Loucy (cell line): ENCODE results near the gene RPS6KA2.

Experiments
- H2AFZ ChIP-seq: fragments of 200-600 bp; sonication (generic); 2 replicates; pipeline ENCODE4 v1.6.0; 2016; ENCODE audit warnings: antibody characterized with exemption, mild to moderate bottlenecking, low read length, moderate library complexity
- H3F3A ChIP-seq: fragments of 200-600 bp; 2 replicates; pipeline ENCODE4 v1.6.0; 2016; ENCODE audit warnings: antibody characterized with exemption, low read depth, mild to moderate bottlenecking
- H3K27me3 ChIP-seq: fragments of 200-600 bp; sonication (generic); 2 replicates; pipeline ENCODE4 v1.6.1; 2014; ENCODE audit warnings: low read length, mild to moderate bottlenecking; ENCODE audit not compliant: insufficient read depth, poor library complexity, severe bottlenecking
- H3K36me3 ChIP-seq: fragments of 200-600 bp; sonication (generic); 2 replicates; pipeline ENCODE4 v1.6.1; 2016; ENCODE audit warnings: low read length; ENCODE audit not compliant: insufficient read depth
- H3K4me1 ChIP-seq: fragments of 200-600 bp; sonication (generic); 2 replicates; pipeline ENCODE4 v1.5.1; 2014; ENCODE audit warnings: low read length, mild to moderate bottlenecking; ENCODE audit not compliant: insufficient read depth, poor library complexity, severe bottlenecking
- H3K4me2 ChIP-seq: fragments of 200-600 bp; sonication (generic); 2 replicates; pipeline ENCODE4 v1.6.0; 2014; ENCODE audit warnings: antibody characterized with exemption, low read length, low read depth, mild to moderate bottlenecking; ENCODE audit not compliant: poor library complexity, severe bottlenecking
- H3K4me3 ChIP-seq: fragments of 200-600 bp; sonication (generic); 2 replicates; pipeline ENCODE4 v1.5.1; 2014; ENCODE audit warnings: low read length, mild to moderate bottlenecking, mixed read lengths; ENCODE audit not compliant: poor library complexity, severe bottlenecking
- H3K79me2 ChIP-seq: fragments of 200-600 bp; sonication (generic); 2 replicates; pipeline ENCODE4 v1.6.1; 2014; ENCODE audit warnings: low read length; ENCODE audit not compliant: insufficient read depth
- H3K9ac ChIP-seq: fragments of 200-600 bp; sonication (generic); 2 replicates; pipeline ENCODE4 v1.6.0; 2014; ENCODE audit warnings: mild to moderate bottlenecking, low read depth, low read length, moderate library complexity; ENCODE audit not compliant: poor library complexity, severe bottlenecking
- H3K9me2 ChIP-seq: fragments of 200-600 bp; sonication (generic); replicated peaks from 2 replicates; pipeline ENCODE4 v1.6.1; 2016; ENCODE audit warnings: low read depth, low read length, mixed read lengths
- H3K9me3 ChIP-seq: fragments of 200-600 bp; sonication (generic); 2 replicates; pipeline ENCODE4 v1.6.1; 2014; ENCODE audit warnings: mild to moderate bottlenecking, antibody characterized with exemption, low read length, low read depth; ENCODE audit not compliant: insufficient read depth
- H4K20me1 ChIP-seq: fragments of 200-600 bp; sonication (generic); 2 replicates; pipeline ENCODE4 v1.6.0; 2014; ENCODE audit warnings: antibody characterized with exemption, low read length, mild to moderate bottlenecking; ENCODE audit not compliant: insufficient read depth, poor library complexity, severe bottlenecking
- EZH2phosphoT487 ChIP-seq: fragments of 200-600 bp; IDR thresholded peaks from 2 replicates; pipeline ENCODE4 v1.6.1; 2018; ENCODE audit warnings: antibody characterized with exemption, mild to moderate bottlenecking, moderate library complexity, borderline replicate concordance
- TF ChIP-seq, protein P1 (sequence below): fragments of 200-600 bp; sonication (generic); conservative IDR thresholded peaks from 2 replicates; pipeline ENCODE4 v1.5.1; 2014; ENCODE audit warnings: mild to moderate bottlenecking, antibody characterized with exemption, low read length

RPS6KA2 gene

DNA sequence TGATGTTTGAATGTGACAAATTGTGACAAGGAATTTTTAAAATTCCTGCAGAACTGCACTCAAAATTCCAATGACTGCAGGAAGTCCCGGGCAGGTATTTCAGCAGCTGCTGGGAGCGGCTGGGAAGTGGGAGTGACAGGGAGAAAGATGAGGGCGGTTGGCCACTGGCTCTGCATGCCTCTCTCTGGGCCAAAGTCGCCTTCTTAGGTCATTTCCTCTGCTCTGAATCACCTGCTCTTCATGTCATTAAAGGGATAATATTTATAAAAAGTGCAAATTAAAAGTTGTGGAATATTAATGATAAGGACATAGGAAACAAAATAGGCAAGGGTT, 84.5 kb downstream of the RPS6KA2 start:
- Histone ChIP-seq H4K20me1 (no peaks in the 10 kb centered on the region), H3K4me1 (peaks cover 9% of the 10 kb centered on the region), H3K9me2 (no peaks in the 10 kb centered on the region), H3K4me2 (no peak overlapping the region), H3K4me3 (no peak overlapping the region), H3K27me3 (no peaks in the 10 kb centered on the region), H3K9me3 (no peaks in the 10 kb centered on the region), H3F3A (no peaks in the 10 kb centered on the region), H3K79me2 (no peaks in the 10 kb centered on the region), H3K9ac (no peak overlapping the region), H2AFZ (no peak overlapping the region), H3K36me3 (no peaks in the 10 kb centered on the region)
- no peak for TF ChIP-seq EZH2phosphoT487
- TF ChIP-seq, protein P1, sequence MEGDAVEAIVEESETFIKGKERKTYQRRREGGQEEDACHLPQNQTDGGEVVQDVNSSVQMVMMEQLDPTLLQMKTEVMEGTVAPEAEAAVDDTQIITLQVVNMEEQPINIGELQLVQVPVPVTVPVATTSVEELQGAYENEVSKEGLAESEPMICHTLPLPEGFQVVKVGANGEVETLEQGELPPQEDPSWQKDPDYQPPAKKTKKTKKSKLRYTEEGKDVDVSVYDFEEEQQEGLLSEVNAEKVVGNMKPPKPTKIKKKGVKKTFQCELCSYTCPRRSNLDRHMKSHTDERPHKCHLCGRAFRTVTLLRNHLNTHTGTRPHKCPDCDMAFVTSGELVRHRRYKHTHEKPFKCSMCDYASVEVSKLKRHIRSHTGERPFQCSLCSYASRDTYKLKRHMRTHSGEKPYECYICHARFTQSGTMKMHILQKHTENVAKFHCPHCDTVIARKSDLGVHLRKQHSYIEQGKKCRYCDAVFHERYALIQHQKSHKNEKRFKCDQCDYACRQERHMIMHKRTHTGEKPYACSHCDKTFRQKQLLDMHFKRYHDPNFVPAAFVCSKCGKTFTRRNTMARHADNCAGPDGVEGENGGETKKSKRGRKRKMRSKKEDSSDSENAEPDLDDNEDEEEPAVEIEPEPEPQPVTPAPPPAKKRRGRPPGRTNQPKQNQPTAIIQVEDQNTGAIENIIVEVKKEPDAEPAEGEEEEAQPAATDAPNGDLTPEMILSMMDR = no peak

DNA sequence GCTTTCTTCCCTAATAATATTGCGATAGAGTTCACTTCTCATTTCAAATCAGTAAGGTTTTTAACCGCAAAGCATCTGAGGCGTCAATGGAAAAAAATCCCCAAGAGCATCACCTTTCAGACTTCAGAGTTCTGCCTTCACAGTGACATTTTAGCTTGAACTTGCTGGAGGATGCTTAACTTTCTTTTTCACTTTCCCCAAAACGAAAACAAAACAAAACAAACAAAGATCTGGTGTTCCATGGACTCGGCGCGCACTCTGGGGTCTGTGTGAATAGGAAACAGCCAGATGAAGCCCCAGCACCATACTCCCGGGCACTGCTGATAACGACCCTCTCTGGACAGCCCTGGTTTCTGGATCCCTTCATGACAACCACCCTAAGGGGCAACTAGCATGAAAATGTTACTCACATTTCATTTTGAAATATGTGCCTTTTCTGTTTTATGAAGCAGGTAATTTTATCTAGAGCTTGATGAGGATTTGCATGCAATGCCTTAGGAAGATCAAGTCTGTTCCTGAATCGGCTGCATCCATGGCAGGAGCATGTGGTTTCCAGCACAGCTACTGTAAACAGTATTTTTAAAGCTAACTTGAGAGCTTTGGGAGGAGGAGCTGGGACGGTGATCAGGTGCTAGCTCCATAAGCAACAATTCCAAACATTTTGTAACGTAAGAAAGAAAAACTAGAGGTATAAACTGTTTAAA, 85.0 kb downstream of the RPS6KA2 start:
- Histone ChIP-seq H3K9me2 (no peaks in the 10 kb centered on the region), H4K20me1 (no peaks in the 10 kb centered on the region), H3K9me3 (no peaks in the 10 kb centered on the region), H3K36me3 (no peaks in the 10 kb centered on the region), H3K4me3 (no peak overlapping the region), H3K4me1 (peaks cover 9% of the 10 kb centered on the region), H3K4me2 (no peak overlapping the region), H2AFZ (no peak overlapping the region), H3K9ac (no peak overlapping the region), H3F3A (no peaks in the 10 kb centered on the region), H3K79me2 (no peaks in the 10 kb centered on the region), H3K27me3 (no peaks in the 10 kb centered on the region)
- TF ChIP-seq EZH2phosphoT487 = no peak
- TF ChIP-seq, protein P1 = no peak

DNA sequence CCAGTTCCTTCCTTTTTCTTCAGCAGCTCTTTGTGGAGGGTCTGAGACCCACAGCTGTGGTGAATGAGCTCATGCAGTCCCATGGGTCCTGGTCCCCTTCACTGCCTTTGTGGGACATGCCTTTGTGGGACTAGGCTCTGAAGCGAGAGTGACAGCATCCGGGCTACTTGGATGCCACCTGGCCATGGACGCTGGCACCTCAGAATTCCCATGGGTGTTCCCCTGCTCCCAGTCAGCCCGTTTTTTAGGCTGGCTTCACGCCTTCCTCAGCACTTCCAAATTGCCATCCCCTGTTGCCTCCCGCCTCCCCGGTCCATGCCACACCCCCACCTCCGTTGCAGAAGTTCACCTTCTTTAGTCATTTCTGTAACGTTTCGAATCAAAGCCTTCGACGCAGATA, 85.7 kb downstream of the RPS6KA2 start:
- no peaks in the 10 kb centered on the region for H3F3A ChIP-seq

More for the DNA sequence above, 85.7 kb downstream of the RPS6KA2 start:
- H3K9ac ChIP-seq = no peak overlapping the region
- no peaks in the 10 kb centered on the region for H3K9me3 ChIP-seq
- no peaks in the 10 kb centered on the region for H3K36me3 ChIP-seq
- no peak overlapping the region for H3K4me3 ChIP-seq
- H3K27me3 ChIP-seq = no peaks in the 10 kb centered on the region
- H2AFZ ChIP-seq = no peak overlapping the region
- H3K4me2 ChIP-seq = no peak overlapping the region
- H3K4me1 ChIP-seq = peaks cover 9% of the 10 kb centered on the region
- TF ChIP-seq EZH2phosphoT487 = no peak
- TF ChIP-seq, protein P1 = no peak
- H4K20me1 ChIP-seq = no peaks in the 10 kb centered on the region
- no peaks in the 10 kb centered on the region for H3K79me2 ChIP-seq
- H3K9me2 ChIP-seq = no peaks in the 10 kb centered on the region
